Occipital lobe (tissue), 2 donors: ENCODE results near the gene KCNJ12. TPM values are rescaled to one million over a fixed set of nuclear protein-coding genes. Genes with fewer than 3 reads are reported as not detected.
"Not testable (repeated sequence)": the region's sequence is repeated elsewhere in the genome, so short reads cannot be mapped to it uniquely, and the experiment has no call there.

Experiments
- DNase-seq: peaks from one replicate; lab custom pipeline; 2025; lab: John Stamatoyannopoulos, UW
- total RNA-seq: library from RNA; depleted of rRNA; stranded (reverse); fragments of >200 nt; gene quantifications from one replicate; pipeline ENCODE4 v1.2.3, GENCODE V29; 2014

Gene KCNJ12
- total RNA-seq, 1 donor from 2014 or later: 3.4 TPM

DNA sequence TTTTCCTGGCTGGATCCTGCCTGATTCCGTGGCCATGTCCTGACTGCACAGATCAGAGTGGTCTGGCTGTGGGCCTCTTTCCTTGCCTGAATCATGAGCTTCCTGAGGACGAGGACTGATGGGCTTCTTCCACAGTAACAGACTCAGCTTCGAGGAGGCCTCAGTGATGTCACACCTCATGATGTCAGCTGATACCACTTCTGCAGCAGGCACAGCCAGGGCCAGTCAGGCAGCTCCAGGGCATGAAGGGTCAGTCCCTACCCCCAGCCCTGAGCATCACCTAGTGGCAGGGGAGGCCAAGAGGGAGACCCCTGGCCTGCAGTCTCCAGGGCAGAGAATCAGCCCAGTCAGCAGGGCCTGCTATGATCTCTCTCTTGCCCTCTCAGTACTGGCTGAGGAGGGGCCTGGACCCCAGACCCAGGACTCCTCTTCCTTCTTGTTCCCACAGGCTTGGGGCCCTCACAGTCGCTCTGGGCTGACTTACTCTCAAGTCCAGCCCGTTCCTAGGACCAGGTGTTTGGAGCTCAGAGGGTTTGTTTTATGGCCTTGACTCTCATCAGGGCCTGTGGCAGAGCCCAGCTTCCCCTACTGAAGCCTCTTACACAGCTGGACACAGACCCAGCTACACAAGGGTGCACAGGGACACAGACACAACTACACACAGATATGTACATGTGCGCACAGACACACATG lies 26.7 kb upstream of the KCNJ12 start:
- not testable (repeated sequence) for DNase-seq

DNA sequence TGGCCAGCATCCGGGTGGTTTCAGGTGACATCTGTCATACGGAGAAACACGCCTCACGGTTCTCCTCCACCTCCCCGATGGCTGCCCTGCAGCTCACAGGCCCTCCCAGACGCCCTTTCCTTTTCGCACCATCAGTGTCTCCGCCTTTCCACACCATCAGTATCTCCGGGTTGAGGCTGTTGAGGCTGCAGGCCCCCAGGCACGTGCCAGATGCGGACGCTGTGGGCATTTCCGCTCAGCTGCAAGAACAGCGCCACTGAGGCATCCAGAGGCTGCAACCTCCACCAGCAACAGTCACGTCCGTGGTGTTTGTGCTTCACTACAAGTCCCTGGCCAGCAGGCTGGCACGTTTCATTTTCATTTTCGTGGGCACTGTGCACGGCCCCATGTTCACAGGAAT lies 25.7 kb upstream of the KCNJ12 start:
- not testable (repeated sequence) for DNase-seq

DNA sequence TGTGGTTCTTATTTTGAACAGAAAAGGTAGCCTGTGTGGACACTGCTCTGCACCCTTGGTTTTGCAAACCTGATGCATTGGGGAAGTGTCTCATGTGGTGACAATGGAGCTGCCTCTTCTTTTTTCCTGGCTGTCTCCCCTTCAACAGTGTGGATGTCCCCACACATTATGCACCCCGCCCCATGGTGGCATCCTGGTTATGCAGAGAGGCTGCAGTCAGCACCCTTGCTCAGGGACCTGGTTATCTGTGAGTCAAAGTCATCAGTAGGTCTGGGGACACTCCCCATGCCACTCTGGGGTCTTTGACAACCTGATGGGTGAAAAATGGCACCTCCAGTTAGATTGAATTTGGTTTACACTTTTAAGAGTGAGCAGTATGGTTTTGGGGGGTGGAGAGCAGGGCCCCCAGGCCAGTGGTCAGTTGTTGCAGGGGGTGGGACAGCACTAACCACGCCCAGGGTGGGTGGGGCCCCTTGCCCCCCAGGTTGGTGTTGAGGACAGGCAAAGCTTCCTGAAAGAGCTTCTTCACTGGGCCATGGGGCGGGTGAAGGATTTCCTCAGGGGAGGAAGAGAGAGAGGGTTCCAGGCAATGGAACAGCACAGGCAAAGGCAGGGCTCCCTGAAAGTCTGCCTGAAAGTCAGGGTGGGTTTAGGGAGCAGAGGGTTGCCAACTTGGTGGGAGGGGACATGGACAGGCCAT lies 24.6 kb upstream of the KCNJ12 start:
- no peak for DNase-seq

DNA sequence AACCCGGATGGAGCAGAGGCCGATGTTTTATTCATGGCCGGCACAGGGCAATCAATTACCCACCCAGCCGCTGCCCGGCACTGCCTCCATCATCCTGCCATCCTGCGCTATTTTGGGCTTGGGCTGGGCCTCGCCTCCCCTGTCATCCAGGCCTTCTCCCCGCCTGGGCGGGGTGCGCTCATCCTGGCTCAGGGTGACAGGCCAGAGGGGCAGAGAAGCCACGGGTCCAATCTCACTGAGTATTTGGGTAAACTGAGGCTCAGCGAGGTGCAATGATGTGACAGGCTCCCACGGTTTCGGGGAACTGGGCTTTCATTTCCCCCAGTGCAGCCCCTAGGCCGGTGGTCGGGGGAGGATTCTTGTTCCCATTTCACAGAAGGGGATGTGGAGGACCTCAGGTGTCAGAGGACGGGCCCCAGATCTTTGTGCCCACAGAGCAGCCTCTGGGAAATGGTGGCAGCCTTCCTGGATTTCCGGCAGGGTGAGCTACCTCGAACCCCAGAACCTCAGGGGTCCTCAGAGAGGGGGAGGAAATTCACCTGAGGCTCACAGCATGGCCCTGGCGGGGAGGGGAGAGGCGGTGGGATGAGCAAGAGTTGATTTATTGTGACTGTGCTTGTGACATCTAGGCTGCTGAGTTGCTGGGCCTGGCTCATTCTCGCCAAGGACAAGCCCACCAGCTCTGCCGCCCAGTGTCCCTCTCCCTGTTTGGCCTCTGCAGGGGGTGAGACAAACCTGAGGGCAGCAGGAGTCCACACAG lies 23.8 kb upstream of the KCNJ12 start:
- DNase-seq: no peak

DNA sequence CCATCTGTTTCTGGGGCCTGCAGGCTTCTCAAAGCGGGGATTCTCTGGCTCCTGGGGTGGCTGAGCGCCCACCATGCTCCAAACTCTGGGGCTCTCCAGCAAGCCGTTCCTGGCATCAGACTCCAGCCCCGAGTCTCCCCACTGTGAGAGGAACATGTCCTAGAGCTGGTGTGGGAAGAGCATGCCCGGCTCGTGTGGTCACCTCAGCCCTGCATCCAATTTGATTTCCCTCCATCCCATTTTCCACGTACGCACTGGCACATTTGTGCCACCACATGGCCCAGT lies 23.2 kb upstream of the KCNJ12 start:
- DNase-seq: no peak

DNA sequence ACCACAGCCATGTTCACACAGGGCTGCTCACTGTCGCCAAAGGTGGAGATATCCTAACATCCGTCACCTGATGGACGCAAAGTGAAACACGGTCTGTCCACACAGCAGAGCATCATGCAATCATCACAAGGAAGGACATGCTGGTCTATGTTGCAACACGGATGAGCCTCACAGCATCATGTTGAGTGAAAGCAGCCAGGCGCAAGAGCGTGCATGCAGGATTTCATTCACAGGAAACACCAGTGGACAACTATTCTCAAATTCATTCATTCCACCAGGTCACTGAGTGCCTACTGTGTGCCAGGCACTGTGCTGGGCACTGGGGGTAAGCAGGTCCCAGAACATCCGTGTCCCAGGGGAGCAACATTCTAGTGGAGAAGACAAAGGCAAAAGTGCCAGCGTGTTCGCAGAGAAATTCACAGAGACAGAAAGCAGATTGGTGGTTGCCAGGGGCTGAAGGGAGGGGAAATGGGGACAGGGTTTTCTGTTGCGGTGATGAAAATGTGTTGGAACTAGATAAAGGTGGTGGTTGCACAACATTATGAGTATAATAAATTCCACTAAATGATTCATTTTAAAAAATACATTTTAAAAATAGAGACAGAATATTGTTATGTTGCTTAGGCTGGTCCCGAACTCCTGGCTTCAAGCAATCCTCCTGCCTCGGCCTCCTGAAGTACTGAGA lies 22.7 kb upstream of the KCNJ12 start:
- no peak for DNase-seq

DNA sequence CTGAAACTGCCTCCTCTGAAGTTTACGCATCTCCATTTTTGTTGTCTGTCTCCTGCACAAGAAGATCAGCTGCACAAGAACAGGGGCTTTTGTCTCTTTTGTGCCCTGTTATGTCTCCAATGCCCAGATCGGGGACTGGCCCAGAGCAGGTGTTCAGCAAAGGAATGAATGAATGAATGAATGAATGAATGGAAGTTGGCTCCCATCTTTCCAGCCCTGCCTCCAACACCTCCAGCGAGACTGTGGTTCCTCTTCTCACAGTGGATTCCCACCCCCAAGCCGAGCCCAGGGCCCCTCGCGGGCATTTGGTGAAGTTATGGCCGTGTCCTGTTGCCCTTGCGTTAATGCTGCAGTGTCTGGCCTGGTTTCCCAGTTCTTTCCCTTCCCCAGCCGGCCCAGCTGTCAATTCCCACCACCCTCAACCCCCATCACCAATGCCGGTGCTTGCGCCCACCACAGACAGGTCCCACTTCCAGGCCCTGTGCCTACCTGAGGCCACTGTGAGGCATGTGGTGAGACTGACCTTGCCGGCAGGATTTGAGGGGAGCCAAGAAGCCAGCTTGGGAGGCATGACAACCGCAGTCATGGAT lies 21.3 kb upstream of the KCNJ12 start:
- no peak for DNase-seq

DNA sequence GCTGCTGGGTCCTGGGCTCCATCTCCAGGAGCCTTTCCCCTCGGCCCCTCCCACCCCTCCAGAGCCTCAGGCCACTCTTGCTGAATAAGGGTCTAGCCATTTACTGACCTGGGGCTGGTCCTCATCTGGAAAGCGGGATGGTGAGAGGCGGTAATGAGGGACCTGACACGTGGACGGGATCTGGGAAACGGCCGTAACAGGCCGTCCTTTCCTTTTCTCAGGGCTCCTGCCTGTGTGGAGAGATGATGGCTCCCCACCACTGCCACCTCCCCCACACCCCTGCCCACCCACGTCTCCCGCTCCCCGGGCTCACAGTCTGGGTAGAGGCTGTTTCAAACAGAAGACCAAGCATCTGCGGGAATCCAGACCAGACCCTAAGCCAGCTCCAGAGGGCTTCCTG lies 20.6 kb upstream of the KCNJ12 start:
- DNase-seq: no peak

DNA sequence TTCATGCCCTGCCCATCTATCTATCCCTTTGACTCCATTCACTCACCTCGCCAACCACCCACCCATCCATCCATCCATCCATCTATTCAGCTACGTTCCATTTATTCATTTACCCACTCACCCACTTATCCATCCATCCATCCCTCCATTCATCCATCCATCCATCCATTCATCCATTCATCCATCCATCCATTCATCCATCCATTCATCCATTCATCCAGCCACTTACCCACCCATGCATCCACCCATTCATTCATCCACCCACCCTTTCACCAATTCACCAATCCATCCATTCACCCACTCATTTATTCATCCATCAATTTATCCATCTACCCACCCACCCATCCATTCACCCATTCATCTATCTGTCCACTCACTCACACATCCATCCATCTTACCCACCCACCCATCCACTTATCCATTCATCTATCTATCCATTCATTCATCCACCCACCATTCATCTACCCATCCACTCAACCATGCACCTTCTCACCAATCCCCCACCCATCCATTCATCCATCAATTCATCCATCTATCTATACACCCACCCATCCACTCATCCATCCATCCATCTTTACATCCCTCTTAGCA lies 19.5 kb upstream of the KCNJ12 start:
- no peak for DNase-seq

DNA sequence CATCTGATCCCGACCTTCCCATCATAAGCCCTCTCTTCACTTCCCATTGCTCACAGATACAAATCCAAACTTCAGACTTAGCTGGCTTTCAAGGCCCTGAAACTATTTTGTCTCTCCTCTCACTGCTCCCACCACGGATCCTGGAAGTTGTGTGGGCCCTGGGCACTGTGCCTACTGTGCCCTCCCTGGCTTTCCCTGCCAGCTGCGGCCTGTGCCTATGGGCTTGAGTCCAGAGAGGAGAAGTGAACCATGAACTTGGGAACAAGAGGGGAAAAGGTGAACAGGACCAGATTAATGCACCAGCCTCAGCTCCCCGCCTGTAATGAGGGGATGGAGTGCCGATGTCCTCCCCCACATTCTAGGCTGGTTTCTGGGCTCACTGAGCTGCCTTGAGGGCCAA lies 18.9 kb upstream of the KCNJ12 start:
- no peak for DNase-seq

DNA sequence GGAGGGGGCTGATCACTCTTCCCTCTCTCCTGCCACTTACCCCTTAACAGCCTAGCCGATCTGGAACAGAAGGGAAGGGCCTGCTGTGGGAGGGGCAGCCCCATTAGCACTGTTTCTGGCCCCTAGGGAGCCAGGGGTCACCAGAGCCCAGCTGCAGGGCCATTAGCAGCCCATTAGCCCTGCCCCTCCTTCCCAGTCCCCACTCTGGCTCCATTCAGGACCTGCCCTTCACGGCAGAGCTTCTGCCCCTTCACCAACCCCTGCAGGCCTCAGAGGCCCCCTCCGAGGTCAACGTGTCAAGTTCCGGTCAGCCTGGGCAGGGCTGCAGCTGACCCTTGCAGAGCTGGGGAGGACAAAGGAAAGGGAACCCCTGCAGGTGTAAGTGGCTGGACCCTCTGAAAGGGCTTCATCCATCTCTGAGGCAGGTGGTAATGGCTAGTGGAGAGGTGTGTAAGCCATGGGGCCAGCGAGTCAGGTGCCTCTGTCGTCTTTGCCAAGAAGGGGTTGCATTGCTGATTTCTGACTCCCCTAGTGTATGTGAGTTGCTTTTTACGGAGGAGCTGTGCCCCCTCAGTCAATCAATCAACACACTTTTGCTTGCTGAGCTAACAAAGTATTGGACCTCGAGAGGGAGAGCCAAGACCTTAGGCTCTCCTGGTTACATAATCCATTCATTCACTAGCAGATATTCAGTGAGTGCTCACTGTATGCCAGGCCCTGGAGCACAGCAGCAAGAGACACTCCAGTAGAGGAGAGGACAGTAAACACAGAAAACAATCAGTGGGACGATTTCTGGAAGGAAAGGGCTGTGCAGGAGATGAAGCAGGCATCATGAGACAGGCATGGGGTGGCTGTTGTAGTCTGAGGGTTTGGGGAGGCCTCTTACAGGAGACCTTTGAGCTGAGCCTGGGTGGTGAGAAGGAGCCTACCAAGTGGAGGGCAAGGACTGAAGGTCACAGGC lies 18.2 kb upstream of the KCNJ12 start:
- no peak for DNase-seq

DNA sequence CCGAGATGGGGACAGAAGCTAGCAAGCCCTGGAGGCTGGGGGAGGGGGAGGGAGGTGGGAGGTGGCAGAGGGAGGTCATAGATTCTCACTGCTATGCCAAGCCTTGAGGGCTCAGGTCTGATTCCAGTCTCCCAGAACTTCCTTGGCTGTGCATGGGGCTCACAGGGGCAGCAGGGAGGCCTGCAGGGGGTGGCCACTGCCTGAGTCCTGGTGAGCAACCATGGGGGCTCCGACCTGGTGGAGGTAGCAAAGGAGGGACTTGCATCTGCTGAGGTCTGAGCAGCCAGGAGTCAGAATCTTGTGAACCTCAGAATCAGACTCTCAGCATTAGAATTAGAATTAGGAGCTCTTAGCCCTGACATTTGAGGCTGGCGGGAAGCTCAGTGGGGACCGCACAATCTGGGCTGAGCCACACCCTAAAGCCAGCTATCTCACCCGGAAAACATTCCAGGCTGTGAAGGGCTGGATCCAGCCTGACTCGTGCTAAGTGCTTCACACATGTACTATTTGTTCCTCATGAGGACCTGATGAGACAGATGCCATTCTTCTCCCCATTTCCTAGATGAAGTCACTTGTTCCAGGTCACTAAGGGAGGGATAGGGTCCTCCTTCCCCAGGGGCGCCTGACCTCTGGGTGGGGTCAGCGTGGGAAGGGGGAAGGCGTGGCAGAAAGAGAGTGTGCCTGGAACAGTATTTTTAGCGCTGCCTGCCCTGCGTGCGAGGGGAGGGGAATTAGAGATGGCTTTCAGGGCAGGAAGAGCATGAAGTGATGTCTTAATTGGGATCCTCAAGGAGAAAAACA lies 17.3 kb upstream of the KCNJ12 start:
- DNase-seq: no peak

DNA sequence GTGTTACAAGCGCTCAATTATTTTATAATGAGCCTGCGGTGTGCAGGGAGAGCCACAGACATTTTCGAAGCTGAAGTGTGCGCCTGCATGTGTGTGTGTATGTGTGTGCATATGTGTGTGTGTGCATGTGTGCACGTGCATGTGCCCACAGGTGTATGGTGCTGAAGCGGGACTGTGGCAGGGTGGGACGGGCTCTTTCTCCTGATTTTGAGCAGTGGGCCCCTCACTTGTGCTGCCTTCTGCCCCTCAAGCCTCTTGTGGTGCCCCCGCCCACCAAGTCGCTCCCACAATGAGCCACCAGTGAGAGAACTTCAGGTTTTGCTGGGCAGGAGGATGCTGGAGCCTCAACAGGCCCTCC lies 16.7 kb upstream of the KCNJ12 start:
- no peak for DNase-seq

DNA sequence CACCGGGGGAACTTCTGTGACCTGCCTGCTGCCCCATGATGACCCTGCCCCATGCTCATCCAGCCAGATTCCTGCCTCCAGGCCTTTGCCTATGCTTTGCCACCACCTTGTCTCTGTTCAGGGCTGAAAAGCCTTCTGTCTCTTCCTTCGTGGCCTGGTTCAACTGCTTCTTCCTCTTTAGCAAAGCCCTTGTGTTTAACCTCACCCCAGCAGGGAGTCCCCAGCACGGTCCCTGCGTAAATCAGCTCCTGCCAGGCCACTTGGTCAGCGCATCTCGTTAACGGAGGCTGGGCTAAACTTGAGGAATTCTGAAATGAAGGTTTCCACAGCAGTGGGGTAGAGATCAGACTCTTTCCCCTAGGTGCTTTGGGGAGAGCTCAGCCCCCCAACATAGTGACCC lies 16.1 kb upstream of the KCNJ12 start:
- DNase-seq: no peak

DNA sequence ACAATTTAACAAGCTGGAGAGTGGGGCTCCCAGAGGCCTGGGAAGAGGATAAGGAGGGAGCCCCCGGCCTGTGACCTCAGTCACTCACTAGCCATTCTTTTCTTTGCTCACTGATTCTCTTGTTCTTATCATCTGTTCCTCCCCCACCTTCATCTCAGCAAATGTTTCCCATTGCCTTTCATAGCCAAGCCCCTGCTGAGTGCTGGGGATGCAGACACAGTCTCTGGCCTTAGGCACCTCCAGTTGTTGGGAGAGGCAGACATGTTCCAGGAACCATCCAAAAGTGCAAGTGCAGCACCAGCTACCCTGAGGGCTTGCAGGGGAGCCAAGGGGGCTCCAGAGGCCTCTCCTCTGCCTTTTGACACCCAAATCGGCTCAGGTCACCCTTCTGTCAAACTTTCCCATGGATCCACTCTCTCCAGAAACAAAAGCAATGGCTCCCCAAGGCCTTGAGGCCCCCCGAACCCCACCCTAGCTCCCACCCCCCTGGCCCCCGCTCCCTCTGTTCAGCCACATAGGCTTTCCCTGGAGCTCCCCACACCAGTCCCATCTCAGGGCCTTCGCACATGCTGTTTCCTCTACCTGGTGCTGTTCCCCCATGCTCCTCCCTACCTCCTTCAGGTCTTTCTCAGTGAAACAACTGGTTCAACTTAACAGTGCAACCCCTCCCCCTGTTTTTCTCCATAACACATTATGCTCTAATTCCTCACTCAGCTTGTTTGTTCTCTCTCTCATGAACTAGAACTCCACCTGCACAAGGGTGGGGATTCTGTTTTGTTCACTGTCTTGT lies 14.9 kb upstream of the KCNJ12 start:
- DNase-seq: no peak

DNA sequence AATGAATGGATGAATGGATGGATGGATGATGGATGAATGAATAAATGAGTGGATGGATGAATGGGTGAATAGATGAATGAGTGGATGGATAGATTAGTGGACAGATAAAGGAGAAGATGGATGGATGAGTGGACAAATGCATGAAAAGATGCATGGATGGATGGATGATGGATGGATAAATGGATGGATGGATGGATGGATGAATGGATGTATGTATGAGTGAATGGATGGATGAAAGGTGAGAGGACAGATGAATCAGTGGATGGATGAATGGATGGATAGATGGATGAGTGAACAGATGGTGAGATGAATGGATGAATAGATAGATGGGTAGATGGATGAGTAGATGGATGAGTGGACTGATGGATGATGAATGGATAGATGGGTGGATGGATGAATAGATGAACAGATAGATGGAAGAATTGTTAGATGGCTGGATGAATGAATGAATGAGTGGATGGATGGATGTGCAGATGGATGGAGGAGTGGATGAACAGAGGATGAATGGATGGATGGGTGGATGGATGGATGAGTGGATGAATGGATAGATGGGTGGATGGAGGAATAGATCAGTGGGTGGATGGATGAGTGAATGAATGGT lies 13.7 kb upstream of the KCNJ12 start:
- no peak for DNase-seq

DNA sequence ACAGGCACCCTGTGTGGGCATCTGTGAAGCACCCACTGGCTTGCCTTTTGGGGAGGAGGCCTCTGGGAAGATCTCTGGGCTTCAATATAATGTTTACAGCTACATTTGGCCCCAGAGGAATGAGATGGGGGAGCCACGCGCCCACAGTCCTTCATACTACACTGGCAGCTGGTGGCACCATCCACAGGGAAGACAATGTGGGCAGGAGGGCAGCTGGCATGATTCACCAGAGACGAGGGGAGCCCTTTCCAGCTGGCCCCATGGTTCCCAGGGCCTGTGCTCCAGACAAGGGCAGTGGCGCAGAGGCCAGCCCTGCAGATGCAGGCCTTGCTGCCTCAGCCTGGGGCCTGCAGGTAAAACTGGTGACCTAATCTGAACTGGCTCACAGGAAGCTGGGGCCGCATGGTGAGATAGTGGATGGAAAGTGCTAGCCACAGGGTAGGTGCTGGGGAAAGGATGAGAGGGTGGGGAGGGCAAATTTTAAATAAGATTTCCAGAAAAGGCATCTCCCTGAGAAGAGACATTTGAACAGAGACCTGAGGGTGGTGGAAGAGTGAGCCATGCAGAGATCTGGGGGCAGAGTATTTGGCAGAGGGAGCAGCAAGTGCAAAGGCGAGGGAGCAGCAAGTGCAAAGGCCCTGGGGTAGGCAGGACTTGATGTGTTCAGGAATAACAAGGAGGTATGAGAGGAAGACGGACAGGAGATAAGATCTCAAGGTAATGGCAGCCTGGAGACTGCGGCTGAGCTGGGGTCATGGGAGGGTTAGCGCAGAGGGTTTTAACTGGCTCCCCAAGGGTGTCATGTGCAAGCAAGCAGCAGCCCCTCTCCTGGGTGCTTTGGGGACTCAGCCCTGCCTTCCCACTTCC lies 12.1 kb upstream of the KCNJ12 start:
- DNase-seq: no peak
